Measurements from ENCODE around the gene LMO1. TPM values are rescaled to one million over a fixed set of nuclear protein-coding genes. Genes with fewer than 3 reads are reported as not detected.

The LMO1 gene
- total RNA-seq, 2 experiments from 2014 or later, result not detected

GRCh38 chr11:8288166-8288772 is 24.6 kb upstream of the LMO1 start:
- ChIA-PET POLR2A (no interaction called here), CTCF (ENCODE audit: unreplicated experiment) (no interaction called here)
- intact Hi-C loops (cut with micrococcal nuclease; ENCODE audit: unreplicated experiment), result no loop called here
- Histone ChIP-seq H3K27ac (ENCODE audit: low read depth, low read length, poor library complexity, severe bottlenecking) (no peak overlapping the region), H3K4me2 (ENCODE audit: low read length) (no peak overlapping the region), H3K4me3 (ENCODE audit: low read depth, low read length, poor library complexity, severe bottlenecking) (no peak overlapping the region), H4K20me1 (ENCODE audit: insufficient read depth, low read length) (no peaks in the 10 kb centered on the region), H3K9me3 (ENCODE audit: low read length) (no peaks in the 10 kb centered on the region), H2AFZ (ENCODE audit: low read length) (no peak overlapping the region), H3K79me2 (ENCODE audit: insufficient read depth, low read depth, low read length) (no peaks in the 10 kb centered on the region), H3K36me3 (ENCODE audit: insufficient read depth, low read length) (no peaks in the 10 kb centered on the region), H3K9me2 (ENCODE audit: insufficient read depth, low read length) (no peaks in the 10 kb centered on the region), H3K4me1 (ENCODE audit: insufficient read depth, low read length, poor library complexity, severe bottlenecking) (no peaks in the 10 kb centered on the region)
- BruUV-seq (replicated peaks), result no TSS peak
- TF ChIP-seq CTCF (conservative IDR thresholded peaks at IDR 0.05; ENCODE audit: low read length), result no peak
- no peak for TF ChIP-seq EZH2phosphoT487 (IDR thresholded peaks at IDR 0.05; ENCODE audit: borderline replicate concordance, low read depth, low read length)
- DNase-seq (ENCODE audit: low spot score), result no peak

GRCh38 chr11:8287703-8288102 is 24.0 kb upstream of the LMO1 start:
- intact Hi-C loops (cut with micrococcal nuclease; ENCODE audit: unreplicated experiment), result no loop called here
- POLR2A ChIA-PET, result no interaction called here

GRCh38 chr11:8287297-8287696 is 23.6 kb upstream of the LMO1 start:
- intact Hi-C loops (cut with micrococcal nuclease; ENCODE audit: unreplicated experiment), result no loop called here
- H3K79me2 ChIP-seq (ENCODE audit: insufficient read depth, low read depth, low read length), result no peaks in the 10 kb centered on the region
- no peak for TF ChIP-seq CTCF (conservative IDR thresholded peaks at IDR 0.05; ENCODE audit: low read length)
- TF ChIP-seq EZH2phosphoT487 (IDR thresholded peaks at IDR 0.05; ENCODE audit: borderline replicate concordance, low read depth, low read length), result no peak
- CTCF ChIA-PET (ENCODE audit: unreplicated experiment), result no interaction called here
- no peak overlapping the region for H2AFZ ChIP-seq (ENCODE audit: low read length)
- no peaks in the 10 kb centered on the region for H3K4me1 ChIP-seq (ENCODE audit: insufficient read depth, low read length, poor library complexity, severe bottlenecking)
- DNase-seq (ENCODE audit: low spot score), result no peak
- H4K20me1 ChIP-seq (ENCODE audit: insufficient read depth, low read length), result no peaks in the 10 kb centered on the region
- POLR2A ChIA-PET, result no interaction called here
- H3K27ac ChIP-seq (ENCODE audit: low read depth, low read length, poor library complexity, severe bottlenecking), result no peak overlapping the region
- no peak overlapping the region for H3K4me3 ChIP-seq (ENCODE audit: low read depth, low read length, poor library complexity, severe bottlenecking)
- H3K36me3 ChIP-seq (ENCODE audit: insufficient read depth, low read length), result no peaks in the 10 kb centered on the region
- no peaks in the 10 kb centered on the region for H3K9me2 ChIP-seq (ENCODE audit: insufficient read depth, low read length)
- no TSS peak for BruUV-seq (replicated peaks)
- no peaks in the 10 kb centered on the region for H3K9me3 ChIP-seq (ENCODE audit: low read length)
- no peak overlapping the region for H3K4me2 ChIP-seq (ENCODE audit: low read length)

More at GRCh38 chr11:8287703-8288102, 24.0 kb upstream of the LMO1 start:
- H3K9me3 ChIP-seq (ENCODE audit: low read length), result no peaks in the 10 kb centered on the region
- CTCF ChIA-PET (ENCODE audit: unreplicated experiment), result no interaction called here
- H3K4me1 ChIP-seq (ENCODE audit: insufficient read depth, low read length, poor library complexity, severe bottlenecking), result no peaks in the 10 kb centered on the region
- no TSS peak for BruUV-seq (replicated peaks)
- H2AFZ ChIP-seq (ENCODE audit: low read length), result no peak overlapping the region
- no peak overlapping the region for H3K4me3 ChIP-seq (ENCODE audit: low read depth, low read length, poor library complexity, severe bottlenecking)
- H3K4me2 ChIP-seq (ENCODE audit: low read length), result no peak overlapping the region
- no peaks in the 10 kb centered on the region for H3K36me3 ChIP-seq (ENCODE audit: insufficient read depth, low read length)
- no peak overlapping the region for H3K27ac ChIP-seq (ENCODE audit: low read depth, low read length, poor library complexity, severe bottlenecking)
- H3K79me2 ChIP-seq (ENCODE audit: insufficient read depth, low read depth, low read length), result no peaks in the 10 kb centered on the region
- no peak for TF ChIP-seq EZH2phosphoT487 (IDR thresholded peaks at IDR 0.05; ENCODE audit: borderline replicate concordance, low read depth, low read length)
- H4K20me1 ChIP-seq (ENCODE audit: insufficient read depth, low read length), result no peaks in the 10 kb centered on the region
- no peak for DNase-seq (ENCODE audit: low spot score)
- H3K9me2 ChIP-seq (ENCODE audit: insufficient read depth, low read length), result no peaks in the 10 kb centered on the region

Data from OCI-LY7 (cell line).